GM23338 (cell line): Measurements from ENCODE around the gene MEGF6.

ENCODE experiments used
- EZH2 ChIP-seq: fragments of 200-600 bp; sonication (generic); IDR thresholded peaks from one replicate; pipeline ENCODE4 v1.8.0; 2017; ENCODE audit warnings: antibody characterized with exemption, mild to moderate bottlenecking, low read depth; ENCODE audit not compliant: unreplicated experiment
- TF ChIP-seq, protein P1 (sequence below), 2 experiments: fragments of 200-600 bp in 1 of 2; sonication (generic) in 1 of 2; conservative IDR thresholded peaks; 2 replicates each; pipeline versions ENCODE4 v1.5.1 to v1.6.1; 2016 to 2017; ENCODE audit warnings: antibody characterized with exemption in 2 of 2, low read depth in 2 of 2, mild to moderate bottlenecking in 2 of 2, moderate library complexity in 1 of 2
- TF ChIP-seq, protein P2 (sequence below): IDR thresholded peaks from one replicate; pipeline ENCODE4 v1.6.1; 2018; ENCODE audit warnings: antibody characterized with exemption; ENCODE audit not compliant: unreplicated experiment

DNA sequence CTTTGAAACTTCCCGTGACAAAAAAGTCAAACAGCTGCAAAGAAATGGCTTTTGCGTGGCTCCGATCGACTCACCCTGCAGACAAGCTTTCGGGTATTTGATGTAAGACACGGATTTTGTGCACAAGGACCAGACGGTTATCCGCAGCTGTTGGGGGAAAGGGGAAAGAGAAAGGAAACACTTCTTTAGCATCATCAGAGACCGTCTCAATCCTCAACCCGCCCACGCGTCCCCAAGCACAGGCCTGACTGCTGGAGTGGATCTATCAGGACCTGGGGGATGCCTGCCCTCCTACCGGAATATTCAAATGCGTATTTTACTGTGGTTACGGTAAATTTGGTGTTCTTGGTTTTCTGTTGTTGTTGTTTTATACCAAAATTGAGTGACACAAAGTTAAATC is 27.4 kb upstream of the MEGF6 start:
- TF ChIP-seq, protein P1, sequence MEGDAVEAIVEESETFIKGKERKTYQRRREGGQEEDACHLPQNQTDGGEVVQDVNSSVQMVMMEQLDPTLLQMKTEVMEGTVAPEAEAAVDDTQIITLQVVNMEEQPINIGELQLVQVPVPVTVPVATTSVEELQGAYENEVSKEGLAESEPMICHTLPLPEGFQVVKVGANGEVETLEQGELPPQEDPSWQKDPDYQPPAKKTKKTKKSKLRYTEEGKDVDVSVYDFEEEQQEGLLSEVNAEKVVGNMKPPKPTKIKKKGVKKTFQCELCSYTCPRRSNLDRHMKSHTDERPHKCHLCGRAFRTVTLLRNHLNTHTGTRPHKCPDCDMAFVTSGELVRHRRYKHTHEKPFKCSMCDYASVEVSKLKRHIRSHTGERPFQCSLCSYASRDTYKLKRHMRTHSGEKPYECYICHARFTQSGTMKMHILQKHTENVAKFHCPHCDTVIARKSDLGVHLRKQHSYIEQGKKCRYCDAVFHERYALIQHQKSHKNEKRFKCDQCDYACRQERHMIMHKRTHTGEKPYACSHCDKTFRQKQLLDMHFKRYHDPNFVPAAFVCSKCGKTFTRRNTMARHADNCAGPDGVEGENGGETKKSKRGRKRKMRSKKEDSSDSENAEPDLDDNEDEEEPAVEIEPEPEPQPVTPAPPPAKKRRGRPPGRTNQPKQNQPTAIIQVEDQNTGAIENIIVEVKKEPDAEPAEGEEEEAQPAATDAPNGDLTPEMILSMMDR (conservative IDR thresholded peaks at IDR 0.05; ENCODE audit: low read depth in 2 of 2): no peak
- no peak for TF ChIP-seq EZH2
- TF ChIP-seq, protein P2, sequence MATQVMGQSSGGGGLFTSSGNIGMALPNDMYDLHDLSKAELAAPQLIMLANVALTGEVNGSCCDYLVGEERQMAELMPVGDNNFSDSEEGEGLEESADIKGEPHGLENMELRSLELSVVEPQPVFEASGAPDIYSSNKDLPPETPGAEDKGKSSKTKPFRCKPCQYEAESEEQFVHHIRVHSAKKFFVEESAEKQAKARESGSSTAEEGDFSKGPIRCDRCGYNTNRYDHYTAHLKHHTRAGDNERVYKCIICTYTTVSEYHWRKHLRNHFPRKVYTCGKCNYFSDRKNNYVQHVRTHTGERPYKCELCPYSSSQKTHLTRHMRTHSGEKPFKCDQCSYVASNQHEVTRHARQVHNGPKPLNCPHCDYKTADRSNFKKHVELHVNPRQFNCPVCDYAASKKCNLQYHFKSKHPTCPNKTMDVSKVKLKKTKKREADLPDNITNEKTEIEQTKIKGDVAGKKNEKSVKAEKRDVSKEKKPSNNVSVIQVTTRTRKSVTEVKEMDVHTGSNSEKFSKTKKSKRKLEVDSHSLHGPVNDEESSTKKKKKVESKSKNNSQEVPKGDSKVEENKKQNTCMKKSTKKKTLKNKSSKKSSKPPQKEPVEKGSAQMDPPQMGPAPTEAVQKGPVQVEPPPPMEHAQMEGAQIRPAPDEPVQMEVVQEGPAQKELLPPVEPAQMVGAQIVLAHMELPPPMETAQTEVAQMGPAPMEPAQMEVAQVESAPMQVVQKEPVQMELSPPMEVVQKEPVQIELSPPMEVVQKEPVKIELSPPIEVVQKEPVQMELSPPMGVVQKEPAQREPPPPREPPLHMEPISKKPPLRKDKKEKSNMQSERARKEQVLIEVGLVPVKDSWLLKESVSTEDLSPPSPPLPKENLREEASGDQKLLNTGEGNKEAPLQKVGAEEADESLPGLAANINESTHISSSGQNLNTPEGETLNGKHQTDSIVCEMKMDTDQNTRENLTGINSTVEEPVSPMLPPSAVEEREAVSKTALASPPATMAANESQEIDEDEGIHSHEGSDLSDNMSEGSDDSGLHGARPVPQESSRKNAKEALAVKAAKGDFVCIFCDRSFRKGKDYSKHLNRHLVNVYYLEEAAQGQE: no peak
